AML-193 (cell line): ENCODE data around the gene DBF4.
A peak's percentile ranks its signal among the peaks of the same experiment; 100 is the strongest.
"Not testable (repeated sequence)": the region's sequence is repeated elsewhere in the genome, so short reads cannot be mapped to it uniquely, and the experiment has no call there.

Experiments used
- DNase-seq, 2 experiments: peaks; one replicate each; lab custom pipeline; 2025; lab: John Stamatoyannopoulos, UW

The DBF4 gene

DNA sequence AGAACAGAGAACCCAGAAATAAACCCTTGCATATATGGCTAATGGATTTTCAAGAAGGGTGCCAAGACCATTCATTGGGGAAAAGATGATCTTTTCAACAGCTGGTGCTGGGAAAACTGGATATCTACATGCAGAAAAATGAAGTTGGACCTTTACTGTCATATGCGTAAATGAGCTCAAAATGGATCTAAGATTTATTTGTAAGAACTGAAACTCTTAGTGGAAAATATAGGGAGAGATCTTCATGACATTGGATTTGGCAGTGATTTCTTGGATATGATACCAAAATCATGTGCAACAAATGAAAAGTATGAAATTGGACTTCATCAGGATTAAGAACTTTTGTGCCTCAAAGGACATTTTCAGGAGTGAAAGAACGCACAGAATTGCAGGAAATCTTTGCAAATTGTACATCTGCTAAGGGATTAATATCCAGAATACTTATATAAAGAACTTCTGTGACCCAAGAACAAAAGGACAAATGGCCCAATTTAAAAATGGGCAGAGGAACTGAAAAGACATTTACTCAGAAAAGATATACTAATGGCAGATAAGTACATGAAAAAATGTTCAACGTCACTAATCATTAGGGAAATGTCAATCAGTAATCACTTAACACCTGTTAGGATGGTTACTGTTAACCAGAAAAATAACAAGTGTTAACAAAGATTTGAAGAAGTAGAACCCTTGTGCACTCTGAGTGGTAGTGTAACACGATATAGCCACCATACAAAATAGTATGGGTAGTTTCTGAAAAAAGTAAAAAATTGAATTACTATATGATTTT lies 6.1 kb downstream of the DBF4 start:
- DNase-seq, result no peak

DNA sequence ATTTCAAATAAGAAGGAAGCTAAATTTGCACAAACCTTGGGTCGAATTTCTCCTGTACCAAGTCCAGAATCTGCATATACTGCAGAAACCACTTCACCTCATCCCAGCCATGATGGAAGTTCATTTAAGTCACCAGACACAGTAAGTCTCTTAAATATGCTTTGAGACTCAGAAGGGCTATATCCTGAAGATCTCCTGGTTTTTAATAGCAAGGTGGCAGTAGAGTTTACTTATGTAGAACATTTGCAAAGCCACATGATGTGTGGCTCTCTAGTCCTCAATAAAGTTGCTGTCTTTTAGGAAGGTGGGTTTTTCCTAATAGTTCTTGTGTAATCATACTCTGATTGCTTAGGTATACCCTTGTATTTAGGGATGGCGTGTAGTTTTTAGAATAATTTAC lies 8.7 kb downstream of the DBF4 start:
- DNase-seq, result no peak

DNA sequence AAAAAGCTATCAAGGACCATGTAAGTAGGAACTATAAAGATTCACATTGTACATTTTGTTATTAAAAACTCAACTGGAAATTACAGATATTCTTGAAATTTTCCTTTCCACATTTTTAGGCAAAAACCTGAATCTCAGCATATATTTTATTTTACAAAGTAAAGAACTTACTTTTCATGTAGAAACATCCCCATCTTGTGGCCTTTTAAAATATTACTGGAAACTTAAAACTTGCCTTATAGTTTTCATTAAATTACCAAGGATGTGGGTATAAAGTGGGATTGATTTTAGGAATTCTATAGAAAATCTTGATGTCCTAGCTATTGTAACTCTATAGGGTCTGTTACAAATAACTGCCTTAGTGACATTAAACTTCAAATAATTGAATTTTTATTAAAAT lies 10.6 kb downstream of the DBF4 start:
- peak; percentile 50 to 51 for DNase-seq

DNA sequence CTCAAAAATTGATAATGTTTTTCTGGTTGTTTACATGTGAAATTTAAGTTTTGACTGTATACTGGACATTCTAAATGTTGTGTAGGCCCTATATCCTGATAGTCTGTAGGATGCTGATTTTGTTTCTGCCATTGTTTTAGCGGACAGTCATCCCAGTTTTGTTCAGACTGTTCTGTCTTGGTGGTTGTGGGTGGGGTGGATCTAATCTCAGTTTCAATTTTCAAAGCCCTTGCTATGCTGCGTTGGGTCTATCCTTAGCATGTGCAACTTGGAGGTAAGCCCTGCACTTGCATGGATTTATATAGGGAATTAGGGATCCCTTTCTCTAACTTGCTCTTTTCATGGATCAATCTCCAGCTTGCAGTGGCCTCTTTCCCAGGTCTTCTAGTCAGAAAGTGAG lies 19.1 kb downstream of the DBF4 start:
- DNase-seq, result no peak

DNA sequence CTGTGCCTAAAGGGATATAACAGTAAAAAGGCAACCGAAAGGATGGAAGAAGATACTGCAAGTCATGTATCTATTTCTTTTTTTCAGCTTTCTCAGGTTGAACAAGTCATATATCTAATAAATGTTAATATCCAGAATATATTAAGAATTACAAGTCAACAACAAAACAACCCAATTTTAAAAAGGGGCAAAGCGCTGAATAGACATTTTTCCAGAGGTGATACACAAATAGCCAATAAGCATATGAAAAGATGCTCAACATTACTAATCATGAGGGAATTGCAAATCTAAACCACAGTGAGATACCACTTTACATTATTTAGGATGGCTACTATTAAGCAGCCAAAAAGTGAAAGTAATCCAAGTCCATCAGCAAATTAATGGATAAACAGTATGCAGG lies 23.0 kb downstream of the DBF4 start:
- DNase-seq, result no peak

DNA sequence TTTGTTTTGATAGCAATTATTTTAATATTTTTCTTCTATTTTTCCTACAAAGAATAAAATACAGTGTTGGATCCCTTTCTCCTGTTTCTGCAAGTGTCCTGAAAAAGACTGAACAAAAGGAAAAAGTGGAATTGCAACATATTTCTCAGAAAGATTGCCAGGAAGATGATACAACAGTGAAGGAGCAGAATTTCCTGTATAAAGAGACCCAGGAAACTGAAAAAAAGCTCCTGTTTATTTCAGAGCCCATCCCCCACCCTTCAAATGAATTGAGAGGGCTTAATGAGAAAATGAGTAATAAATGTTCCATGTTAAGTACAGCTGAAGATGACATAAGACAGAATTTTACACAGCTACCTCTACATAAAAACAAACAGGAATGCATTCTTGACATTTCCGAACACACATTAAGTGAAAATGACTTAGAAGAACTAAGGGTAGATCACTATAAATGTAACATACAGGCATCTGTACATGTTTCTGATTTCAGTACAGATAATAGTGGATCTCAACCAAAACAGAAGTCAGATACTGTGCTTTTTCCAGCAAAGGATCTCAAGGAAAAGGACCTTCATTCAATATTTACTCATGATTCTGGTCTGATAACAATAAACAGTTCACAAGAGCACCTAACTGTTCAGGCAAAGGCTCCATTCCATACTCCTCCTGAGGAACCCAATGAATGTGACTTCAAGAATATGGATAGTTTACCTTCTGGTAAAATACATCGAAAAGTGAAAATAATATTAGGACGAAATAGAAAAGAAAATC lies 31.0 kb downstream of the DBF4 start:
- DNase-seq, result not testable (repeated sequence)

DNA sequence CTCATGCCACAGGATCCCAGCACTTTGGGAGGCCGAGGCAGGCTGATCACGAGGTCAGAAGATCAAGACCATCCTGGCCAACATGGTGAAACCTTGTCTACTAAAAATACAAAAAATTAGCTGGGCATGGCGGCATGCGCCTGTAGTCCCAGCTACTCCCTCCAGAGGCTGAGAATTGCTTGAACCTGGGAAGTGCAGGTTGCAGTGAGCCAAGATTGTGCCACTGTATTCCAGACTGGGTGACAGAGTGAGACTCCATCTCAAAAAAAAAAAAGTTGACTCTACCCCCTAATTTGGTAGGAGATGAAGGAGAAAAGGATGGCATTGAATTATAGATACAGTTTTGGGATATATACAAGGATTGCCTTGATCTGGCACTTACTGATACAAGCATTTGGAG lies 32.5 kb downstream of the DBF4 start:
- not testable (repeated sequence) for DNase-seq

DNA sequence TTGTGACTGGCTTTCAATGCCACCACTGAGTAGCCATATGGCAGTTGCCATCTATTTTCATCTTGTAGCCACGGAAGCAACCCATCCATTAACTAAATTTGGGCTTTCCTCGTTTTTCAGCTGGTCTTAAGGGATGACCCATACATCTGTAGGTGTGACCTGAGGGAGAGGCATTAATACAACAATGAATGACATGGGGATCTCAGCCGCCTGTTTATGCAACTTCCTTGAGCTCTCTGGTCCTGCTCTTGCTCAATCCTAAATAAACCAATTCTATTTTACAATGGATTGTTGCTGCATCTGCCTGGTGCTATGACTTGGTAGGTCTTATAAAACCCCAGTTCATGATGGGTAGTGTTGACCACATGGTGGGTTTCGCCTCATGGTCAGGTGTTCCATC lies 35.8 kb downstream of the DBF4 start:
- peak; percentile 81 to 84 for DNase-seq

DNA sequence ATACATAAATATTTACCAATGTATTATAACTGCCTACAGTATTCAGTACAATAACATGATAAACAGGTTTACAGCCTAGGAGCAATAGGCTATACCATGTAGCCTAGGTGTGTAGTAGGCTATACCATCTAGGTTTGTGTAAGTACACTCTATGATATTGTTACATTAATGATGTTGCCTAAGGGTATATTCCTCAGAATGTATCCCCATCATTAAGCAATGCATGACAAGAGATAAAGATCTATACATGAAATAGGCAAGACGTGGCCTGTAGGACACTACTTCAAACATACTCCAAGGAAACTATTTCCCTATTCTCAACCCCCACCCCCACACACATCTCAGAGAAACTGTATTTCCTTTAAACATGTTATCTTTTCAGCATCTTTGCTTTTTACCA lies 42.4 kb downstream of the DBF4 start:
- no peak for DNase-seq

DNA sequence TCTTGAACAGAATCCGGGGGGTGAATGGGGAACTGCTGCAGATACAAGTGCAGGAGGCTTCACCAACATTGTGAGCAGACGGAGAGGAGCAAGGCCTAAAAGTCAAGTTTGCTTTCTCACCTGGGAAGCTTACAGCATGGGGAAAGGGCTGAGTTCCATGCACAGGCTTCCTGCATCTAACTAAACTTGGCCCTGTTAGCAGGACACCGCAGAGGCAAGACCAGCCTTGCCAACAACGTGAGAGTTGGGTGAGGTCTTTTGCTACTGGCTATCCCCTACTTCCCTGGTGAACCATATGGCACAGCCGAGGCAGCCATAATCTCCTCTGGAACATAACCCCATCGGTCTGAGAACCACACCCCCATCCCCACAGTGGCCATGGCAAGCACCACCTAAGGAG lies 43.6 kb downstream of the DBF4 start:
- no peak for DNase-seq

DNA sequence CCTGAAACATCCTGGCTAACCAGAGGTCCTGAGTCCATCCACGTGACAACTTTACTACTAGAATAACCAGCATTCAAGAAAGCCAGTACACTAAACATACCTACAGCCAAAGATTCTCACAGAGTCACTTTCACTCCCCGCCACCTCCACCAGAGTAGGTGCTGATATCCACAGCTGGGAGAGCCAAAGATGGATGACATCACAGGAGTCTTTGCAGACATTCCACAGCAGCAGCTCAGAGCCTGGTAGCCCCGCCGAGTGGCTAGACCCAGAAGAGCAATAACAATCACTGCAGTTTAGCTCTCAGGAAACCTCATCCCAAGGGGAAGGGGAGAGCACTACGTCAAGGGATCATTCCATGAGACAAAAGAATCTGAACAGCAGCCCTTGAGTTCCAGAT lies 44.3 kb downstream of the DBF4 start:
- DNase-seq, result no peak

DNA sequence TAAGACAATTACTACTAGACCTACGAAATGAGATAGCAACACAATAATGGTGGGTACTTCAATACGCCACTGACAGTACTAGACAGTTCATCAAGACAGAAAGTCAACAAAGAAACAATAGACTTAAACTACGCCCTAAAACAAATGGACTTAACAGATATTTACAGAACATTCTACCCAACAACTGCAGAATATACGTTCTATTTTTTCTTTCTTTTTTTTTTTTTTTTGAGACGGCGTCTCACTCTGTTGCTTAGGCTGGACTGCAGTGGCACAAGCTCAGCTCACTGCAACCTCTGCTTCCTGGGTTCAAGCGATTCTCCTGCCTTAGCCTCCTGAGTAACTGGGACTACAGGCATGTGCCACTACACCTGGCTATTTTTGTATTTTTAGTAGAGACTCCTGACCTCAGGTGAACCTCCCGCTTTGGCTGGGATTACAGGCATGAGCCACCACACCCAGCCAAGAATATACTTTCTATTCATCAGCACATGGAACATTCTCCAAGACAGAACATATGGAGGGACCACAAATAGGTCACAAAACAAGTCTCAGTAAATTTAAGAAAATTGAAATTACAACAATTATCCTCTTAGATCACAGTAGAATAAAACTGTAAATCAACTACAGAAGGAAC lies 46.6 kb downstream of the DBF4 start:
- not testable (repeated sequence) for DNase-seq

DNA sequence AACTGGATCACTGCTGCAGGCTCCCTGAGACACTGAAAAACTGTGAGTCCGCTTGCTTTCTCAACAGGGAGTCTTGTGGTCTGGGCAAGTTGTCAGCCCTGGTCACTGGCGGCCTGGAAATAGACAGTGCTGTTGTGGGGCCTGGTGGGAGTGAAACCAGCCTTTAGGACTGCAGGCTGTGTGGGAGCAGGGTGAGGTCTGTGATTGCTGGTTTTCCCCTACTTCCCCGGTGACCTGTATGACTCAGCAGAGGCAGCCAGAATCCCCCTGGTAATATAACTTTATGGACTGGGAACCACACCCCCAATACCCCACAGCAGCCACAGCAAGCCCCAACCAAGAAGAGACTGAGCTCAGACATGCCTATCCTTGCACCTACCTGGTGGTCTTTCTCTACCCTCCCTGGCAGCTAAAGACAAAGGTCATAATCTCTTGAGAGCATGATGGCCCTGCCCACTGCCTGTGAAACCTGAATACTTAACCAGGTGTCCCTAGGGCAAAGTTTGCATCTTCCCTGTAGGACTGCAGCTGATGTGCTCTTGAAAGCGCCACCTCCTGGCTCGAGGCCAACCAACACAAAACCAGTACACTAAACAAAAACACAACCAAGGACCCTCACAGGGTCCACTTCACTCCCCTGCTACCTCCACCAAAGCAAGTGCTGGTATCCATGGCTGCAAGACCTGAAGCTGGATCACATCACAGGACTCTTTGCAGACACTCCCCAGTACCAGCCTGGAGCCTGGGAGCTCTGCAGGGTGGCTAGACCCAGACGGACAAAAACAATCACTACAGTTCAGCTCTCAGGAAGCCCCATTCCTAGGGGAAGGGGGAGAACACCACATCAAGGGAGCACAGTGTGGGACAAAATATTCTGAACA lies 50.5 kb downstream of the DBF4 start:
- DNase-seq, result no peak

DNA sequence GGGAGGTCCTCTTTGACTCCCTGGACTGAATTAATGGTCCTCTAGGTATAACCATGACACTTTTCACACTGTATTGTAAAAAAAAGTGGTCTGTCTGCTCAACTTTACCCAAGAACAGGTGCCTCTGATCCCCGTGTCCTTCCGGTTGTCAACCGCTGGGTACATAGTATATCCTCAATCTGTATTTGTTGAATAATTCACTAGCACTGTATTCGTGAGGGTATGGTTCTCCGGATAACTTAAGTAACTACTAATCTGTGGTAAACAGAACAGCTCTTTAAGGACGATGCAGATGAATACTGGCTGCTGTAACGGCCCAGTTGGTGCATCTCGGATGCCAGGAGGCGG lies 57.3 kb downstream of the DBF4 start:
- DNase-seq, result no peak

DNA sequence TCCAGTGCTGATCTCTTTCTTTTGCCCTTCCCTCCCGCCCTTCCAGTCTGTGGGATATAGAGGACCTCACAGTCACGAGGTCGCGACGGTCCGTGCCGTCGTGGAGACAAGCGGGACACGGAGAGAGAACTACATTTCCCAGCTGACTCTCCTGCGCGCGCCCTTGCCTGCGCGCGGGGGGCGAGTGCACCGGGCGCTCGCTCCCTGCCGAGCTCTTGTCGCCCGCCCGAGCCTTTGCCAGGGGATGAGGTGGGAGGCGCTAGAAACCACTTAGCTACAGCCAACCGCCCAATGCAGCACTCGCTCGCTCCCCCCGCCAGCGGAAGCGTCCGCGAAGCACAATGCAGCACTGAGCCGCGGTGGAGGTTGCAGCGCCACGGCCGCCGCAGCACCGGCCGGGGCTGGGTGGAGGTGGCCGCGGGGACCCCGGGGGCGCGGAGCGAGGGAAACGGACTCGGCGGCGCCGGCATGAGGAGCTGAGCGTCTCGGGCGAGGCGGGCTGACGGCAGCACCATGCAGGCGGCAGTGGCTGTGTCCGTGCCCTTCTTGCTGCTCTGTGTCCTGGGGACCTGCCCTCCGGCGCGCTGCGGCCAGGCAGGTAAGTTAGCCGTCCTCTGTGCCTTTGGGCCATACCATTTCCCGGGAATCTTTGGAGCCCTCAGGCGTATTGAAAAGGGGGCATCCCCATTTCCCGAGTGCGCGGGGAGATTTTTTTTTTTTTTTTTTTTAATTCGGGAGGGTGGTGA lies 57.8 kb downstream of the DBF4 start, which contains the start of gene ADAM22:
TSS of gene ADAM22 (plus strand) at position 299 of the 746 bp plus-strand sequence. CDS start at position 514, 215 bp downstream.
- peak; percentile 91 to 93 for DNase-seq

DNA sequence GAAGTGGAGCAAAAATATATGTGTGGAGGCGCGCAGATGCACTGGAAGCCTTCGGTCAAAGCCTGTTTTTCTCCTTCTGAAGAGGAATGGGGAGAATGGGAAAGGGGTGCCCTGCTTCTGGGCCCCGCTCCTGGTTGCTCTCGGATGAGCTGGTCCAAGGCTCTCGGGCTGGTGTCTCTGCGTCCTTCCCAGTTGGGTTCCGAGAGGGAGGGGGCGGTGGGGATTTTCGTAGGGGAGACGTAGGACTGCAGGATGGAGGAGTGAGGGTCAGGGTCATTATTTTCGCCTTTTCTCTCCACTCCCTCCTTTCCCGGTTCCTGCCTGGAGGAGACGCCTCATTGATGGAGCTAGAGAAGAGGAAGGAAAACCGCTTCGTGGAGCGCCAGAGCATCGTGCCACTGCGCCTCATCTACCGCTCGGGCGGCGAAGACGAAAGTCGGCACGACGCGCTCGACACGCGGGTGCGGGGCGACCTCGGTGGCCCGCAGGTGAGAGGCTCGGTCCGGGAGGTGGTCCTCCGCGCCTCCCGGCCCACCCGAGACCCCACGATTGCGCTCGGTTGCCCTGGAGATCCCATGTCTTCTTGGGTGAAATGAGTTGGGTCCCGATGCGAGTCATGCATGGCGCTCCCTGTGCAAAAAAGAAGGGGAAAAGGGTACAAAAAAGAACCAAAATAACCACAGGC lies 58.5 kb downstream of the DBF4 start:
- peak; percentile 10 to 25 for DNase-seq

DNA sequence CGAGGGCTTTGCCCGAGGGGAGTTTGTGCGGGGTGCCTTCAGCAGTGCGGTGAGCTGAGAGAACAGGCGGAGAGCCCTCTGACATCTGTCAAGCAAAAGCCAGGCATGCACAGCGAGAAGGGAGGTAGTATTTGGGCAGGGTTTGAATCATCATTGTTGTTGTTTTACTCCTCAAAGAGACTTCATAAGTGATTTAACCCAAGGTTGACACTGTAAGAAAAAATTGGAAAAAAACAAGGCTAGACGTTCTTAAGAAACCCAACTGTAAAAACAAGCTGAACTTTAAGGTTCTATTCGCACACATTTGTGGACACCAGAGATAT lies 59.1 kb downstream of the DBF4 start:
- DNase-seq, result no peak

DNA sequence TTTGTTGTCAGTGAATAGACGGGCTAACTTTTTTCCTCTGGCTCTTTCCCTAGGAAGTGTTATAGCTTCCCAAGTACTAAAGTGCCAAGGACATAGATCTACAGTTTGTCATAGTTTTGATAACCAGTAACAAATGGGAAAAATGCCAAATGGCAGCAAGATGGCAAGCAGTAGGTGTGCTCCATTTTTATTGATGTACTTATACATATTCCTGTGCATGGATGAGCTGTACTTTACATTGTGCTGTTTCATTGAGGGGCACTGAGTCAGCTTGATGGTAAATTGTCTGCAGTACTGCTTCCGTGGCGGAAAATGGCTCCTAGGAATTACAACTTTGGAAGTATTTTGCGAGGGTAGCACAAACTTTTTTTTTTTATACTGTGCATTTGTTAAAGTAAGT lies 64.8 kb downstream of the DBF4 start:
- DNase-seq, result no peak

DNA sequence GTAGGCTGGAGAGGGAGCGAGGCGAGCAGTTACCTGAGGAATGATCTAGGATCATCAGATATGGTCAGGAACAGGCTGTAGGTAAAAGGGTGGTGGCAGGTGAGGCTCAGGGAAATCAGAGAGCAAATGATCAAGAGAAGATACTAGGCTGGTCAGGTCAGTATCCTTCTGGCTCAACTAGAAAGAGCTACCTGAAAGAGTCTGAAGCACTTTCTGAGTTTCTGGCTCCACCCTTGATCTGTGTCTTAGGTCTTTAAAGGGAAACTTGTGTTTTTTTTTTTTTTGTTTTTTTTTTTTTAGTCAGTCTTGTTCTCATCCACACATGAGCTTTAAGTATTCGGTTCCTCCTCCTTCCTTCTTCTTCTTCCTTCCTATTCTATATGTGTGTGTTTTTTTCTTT lies 68.3 kb downstream of the DBF4 start:
- no peak for DNase-seq

DNA sequence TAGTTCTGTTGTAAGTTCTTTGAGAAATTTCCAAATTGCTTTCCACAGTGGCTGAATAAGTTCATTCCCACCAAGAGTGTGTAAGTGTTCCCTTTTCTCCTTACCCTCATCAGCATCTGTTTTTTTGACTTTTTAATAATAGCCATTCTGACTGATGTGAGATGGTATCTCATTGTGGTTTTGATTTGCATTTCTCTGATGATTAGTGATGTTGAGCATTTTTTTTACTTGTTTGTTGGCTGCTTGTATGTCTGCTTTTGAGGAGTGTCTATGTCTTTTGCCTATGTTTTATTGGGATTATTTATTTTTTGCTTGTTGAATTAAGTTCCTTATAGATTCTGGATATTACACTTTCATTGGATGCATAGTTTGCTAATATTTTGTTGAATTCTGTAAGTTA lies 69.6 kb downstream of the DBF4 start:
- not testable (repeated sequence) for DNase-seq

DNA sequence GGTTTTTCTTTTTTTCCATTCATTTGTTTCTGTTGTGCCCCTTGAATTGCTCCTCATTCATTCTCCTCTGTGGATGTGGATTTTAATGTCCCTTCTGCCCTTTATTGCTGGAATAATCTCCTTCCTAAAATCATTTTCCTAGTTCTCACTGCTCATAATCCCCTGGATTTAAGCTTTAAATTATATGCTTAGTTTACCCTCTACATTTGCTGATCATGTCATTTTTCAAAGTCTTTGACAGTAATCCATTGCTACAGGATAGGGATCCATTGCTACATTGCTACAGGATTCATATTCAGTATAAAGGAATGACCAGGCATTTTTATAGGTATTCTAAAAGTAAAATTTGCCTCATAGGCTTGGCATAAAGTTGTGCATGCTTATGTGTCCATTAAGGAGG lies 72.1 kb downstream of the DBF4 start:
- no peak for DNase-seq
